Measurements from ENCODE around the gene ARMCX5.
A peak's percentile ranks its signal among the peaks of the same experiment; 100 is the strongest.

ARMCX5 gene

GRCh38 chrX:102599084-102599950 lies at the start of gene ARMCX5:
Gene ARMCX5, plus strand, starts transcription at chrX:102599515. Its CDS starts 2,627 bp downstream, at chrX:102602142.
- DNase-seq: peak; percentile 82

DNA sequence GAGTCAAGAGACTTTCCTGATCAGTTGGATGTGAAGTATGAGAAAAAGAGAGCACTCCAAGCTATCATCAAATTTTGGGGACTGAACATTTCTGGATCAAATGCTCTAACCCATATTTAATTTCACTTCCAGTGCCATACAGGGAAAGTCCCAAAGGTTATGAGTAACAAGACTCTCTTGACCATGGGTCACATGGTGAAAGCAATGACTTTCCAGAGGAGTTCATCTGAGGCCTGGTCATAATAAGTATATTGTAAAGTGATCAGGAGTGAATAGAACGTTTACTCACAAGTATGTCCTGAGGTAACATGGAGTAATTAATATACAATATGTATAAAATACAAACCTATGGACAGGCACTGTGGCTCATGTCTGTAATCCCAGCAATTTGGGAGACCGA lies 40.7 kb upstream of the ARMCX5 start:
- no peak for DNase-seq

GRCh38 chrX:102560423-102561068 lies 38.8 kb upstream of the ARMCX5 start:
- DNase-seq: no peak

DNA sequence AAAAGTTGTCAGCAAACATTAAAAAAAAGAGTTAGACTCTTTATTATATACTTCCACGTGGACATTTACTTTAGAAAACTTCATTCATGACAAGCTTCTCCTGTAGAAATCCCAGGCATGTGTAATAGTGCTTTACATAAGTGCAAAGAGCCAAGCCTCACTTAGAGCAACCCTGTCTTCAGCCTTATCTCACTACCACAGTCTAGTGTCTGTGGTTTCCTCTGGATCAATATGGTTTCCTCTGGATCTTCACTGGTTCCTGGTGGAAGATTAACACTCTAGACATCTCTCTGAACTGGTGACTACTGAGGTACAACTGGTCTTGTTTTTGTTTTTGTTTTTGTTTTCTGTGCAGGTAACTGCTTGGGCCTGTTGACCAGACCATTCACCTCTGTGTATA lies 18.4 kb upstream of the ARMCX5 start:
- no peak for DNase-seq

DNA sequence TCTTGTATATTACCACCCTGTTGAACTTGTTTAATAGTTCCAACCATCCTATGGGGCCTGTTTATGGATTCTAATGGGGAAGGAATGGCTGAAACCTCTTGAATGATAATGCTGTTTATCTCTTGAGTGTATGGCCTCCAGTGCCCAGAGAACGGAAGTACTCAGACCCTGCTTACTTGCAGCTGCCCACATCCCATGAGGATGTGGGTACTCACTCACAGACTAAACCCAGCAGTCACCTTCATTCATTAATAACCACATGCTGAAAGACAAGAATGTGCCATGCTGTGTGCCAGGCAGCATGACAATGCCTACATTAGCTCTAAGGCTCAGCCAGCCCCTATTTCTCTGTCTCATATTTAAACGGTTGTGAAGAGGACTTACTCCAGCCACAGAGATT lies 5.9 kb upstream of the ARMCX5 start:
- DNase-seq: no peak

DNA sequence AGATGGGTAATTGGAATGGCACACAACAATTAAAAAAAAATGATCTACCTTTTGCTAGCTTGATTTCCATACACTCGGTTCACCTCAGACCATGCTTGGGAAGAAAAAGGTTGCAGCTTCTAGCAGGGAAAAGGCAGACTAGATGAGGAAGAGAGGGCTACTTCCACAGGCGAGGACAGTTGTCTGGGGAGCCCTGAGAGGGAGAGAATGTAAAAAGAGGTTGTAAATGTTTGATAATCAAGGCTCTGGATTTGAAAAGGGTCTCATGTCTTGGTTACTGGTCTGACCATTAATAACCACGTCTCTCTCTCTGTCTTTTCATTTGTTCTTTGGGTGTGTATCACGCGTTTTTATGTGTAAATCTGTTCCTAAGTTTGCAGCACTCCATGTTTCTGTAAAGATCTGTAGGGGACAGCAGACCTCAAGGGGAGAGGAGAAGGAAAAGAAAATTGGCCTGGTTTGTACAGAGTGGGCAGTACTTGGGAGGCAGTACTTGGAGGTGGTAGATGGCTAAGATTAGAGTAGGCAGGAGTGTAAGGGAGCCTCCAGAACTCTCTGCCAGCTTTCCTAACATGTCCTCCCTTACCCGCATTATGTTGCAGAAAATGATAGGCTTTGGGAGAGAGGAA lies 750 bp downstream of the ARMCX5 start:
- no peak for DNase-seq

DNA sequence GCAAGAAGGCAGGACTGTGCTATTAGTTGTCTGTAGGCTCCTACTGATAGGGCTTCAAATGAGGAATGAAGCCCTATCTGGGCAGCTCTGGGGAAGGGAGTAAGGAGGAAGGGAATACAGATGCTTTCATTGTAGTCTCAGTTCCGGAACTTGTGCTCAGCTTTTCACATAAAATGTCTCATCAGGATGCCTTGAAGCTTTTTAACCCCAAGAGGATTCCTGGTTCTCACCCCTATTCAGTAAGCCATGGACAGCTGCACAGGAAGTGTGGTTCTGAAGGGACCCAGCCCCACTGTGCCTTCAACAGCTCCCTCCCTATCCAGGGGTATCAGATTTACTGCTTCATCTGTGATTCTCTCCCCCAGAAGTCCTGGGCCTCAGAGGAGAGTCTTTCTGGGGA lies 5.0 kb downstream of the ARMCX5 start:
- no peak for DNase-seq

- no peak for DNase-seq
Measured at GRCh38 chrX:102606115-102606514, 6.8 kb downstream of the ARMCX5 start.

GRCh38 chrX:102610905-102611304 lies 11.6 kb downstream of the ARMCX5 start:
- DNase-seq: no peak

DNA sequence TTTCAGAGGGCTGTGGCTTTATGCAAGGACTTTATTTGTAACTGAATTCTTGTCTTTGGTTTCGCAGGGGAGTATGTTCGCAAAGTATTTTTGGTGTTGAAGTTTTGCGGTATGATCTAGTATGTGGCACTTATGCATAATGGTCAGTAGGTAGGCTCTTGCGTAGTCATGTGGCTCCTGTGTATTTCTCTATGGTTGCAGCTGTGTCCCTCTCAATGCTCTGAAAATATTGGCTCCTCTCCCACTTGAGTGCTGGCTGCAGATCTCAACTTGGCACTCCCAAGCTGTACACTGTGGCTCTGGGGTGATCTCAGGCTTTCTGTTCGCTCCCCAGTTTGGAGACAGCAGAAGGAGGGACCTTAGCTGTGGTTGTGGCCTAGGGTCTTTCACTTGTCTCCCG lies 24.8 kb downstream of the ARMCX5 start:
- no peak for DNase-seq

DNA sequence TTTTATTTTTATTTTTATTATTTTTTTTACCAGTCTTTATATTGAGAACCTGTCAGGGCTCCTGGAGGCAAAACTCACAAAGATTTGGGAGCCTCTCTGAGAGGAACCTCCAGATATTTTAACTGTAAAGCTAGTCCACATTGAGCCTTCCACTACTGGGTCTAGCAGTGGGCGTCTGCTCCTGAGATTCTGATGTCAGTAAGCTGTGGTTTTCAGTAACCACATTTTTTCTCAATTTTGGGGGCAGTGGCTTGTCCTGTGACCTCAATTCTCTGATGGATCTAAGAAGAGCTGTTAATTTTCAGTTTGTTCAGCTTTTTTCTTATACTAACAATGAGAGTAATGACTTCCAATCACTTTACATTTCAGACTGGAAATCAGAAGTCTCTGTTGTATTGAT lies 28.3 kb downstream of the ARMCX5 start:
- DNase-seq: no peak

DNA sequence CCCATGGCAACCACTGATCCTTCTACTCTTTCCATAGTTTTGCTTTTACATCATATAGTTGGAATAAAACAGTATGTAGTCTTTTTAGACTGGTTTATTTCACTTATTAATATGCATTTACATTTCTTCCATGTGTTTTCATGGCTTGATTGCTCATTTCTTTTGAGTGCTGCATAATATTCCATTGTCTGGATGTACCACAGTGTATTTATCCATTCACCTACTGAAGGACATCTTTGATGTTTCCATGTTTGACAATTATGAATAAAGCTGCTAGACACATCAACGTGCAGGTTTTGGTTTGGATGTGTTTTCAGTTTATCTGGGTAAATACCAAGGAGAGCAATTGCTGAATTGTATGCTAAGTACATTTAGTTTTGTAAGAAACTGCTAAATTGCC lies 38.2 kb downstream of the ARMCX5 start:
- no peak for DNase-seq

- DNase-seq: no peak
Measured at GRCh38 chrX:102650903-102651241, 51.6 kb downstream of the ARMCX5 start.

- DNase-seq: no peak
Measured at GRCh38 chrX:102651242-102652011, 52.1 kb downstream of the ARMCX5 start, which contains the start of gene GPRASP1. Gene GPRASP1, plus strand, starts transcription at chrX:102651483. Its CDS starts 2,431 bp downstream, at chrX:102653914.

GRCh38 chrX:102652031-102652688 lies 52.8 kb downstream of the ARMCX5 start:
- DNase-seq: no peak

All from SHP77 treated with DMSO at 0.1 percent for 48 hours (cell line).